SK-N-MC (cell line): ENCODE data around the gene TCF23.

Experiments used
- DNase-seq: peaks from one replicate; pipeline ENCODE4 v3.0.0-alpha.2; 2011; ENCODE audit warnings: low read depth, low spot score
- H3K27ac ChIP-seq: fragments of 200-600 bp; sonication (generic); 2 replicates; pipeline ENCODE4 v1.5.1; 2016; ENCODE audit warnings: mixed run types
- H3K36me3 ChIP-seq: fragments of 200-600 bp; sonication (generic); 2 replicates; pipeline ENCODE4 v1.6.1; 2017; ENCODE audit warnings: antibody characterized with exemption, low read length, mixed read lengths; ENCODE audit not compliant: insufficient read depth
- H3K4me3 ChIP-seq: fragments of 200-600 bp; sonication (generic); 2 replicates; pipeline ENCODE4 v1.5.1; 2016
- H3K9ac ChIP-seq: fragments of 200-600 bp; sonication (generic); 2 replicates; pipeline ENCODE4 v1.8.0; 2017; ENCODE audit warnings: mixed run types, mixed read lengths; ENCODE audit not compliant: insufficient read length
- H3K9me3 ChIP-seq: fragments of 200-600 bp; sonication (generic); 2 replicates; pipeline ENCODE4 v1.6.1; 2017; ENCODE audit warnings: low read depth, mild to moderate bottlenecking, antibody characterized with exemption, low read length, moderate library complexity, mixed read lengths
- EZH2 ChIP-seq: fragments of 200-600 bp; sonication (generic); IDR thresholded peaks from one replicate; pipeline ENCODE4 v1.6.1; 2017; ENCODE audit warnings: antibody characterized with exemption
- FOXP2 ChIP-seq: optimal IDR thresholded peaks from 2 replicates; pipeline ENCODE3; 2011; ENCODE audit warnings: mild to moderate bottlenecking, moderate library complexity; ENCODE audit not compliant: insufficient read depth; ENCODE audit errors: extremely low read length, control extremely low read depth
- POLR2AphosphoS5 ChIP-seq: IDR thresholded peaks from 2 replicates; pipeline ENCODE4 v1.6.1; 2012; ENCODE audit warnings: mild to moderate bottlenecking, low read depth, low read length, borderline replicate concordance

Gene TCF23

GRCh38 chr2:27134781-27135477 lies 13.9 kb upstream of the TCF23 start:
- TF ChIP-seq EZH2 (no peak), FOXP2 (peak; percentile 2)
- no peak for DNase-seq
- H3K36me3 ChIP-seq = peaks cover 35% of the 10 kb centered on the region
- peak overlapping the region; percentile 54; the same call in 1 of the 2 replicates for H3K27ac ChIP-seq
- H3K9ac ChIP-seq = no peak overlapping the region
- no peaks in the 10 kb centered on the region for H3K9me3 ChIP-seq
- peak overlapping the region; percentile 99 for H3K4me3 ChIP-seq

- Histone ChIP-seq H3K9me3 (no peaks in the 10 kb centered on the region), H3K9ac (no peak overlapping the region), H3K36me3 (peaks cover 29% of the 10 kb centered on the region), H3K27ac (no peak overlapping the region), H3K4me3 (no peak overlapping the region)
- DNase-seq = no peak
- TF ChIP-seq POLR2AphosphoS5 = no peak
- TF ChIP-seq EZH2 = no peak
- no peak for TF ChIP-seq FOXP2
Measured at GRCh38 chr2:27135478-27135955, 13.3 kb upstream of the TCF23 start.

DNA sequence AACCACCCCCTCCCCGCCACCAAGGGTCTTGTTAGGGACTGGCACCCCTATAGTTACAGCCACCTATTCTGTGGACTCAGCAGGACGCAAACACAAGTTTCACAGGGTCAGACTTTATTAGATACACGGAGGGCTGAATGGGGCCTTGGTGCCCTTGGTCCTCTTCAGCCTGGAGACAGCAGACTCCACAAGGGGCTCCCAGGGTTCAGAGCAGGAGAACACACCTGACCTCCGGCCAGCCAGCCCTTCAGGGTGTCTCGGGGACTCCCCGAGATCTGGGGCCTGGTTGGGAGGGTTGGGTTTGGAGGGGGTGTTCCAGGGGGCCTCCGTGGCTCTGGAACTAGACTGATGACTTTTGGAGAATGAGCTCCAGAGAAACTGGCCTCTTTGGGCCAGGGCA lies 12.1 kb upstream of the TCF23 start:
- Histone ChIP-seq H3K9me3 (no peaks in the 10 kb centered on the region), H3K27ac (no peak overlapping the region), H3K9ac (no peak overlapping the region), H3K4me3 (no peak overlapping the region), H3K36me3 (peaks cover 16% of the 10 kb centered on the region)
- no peak for TF ChIP-seq EZH2
- TF ChIP-seq POLR2AphosphoS5 = no peak
- TF ChIP-seq FOXP2 = no peak
- DNase-seq = no peak

DNA sequence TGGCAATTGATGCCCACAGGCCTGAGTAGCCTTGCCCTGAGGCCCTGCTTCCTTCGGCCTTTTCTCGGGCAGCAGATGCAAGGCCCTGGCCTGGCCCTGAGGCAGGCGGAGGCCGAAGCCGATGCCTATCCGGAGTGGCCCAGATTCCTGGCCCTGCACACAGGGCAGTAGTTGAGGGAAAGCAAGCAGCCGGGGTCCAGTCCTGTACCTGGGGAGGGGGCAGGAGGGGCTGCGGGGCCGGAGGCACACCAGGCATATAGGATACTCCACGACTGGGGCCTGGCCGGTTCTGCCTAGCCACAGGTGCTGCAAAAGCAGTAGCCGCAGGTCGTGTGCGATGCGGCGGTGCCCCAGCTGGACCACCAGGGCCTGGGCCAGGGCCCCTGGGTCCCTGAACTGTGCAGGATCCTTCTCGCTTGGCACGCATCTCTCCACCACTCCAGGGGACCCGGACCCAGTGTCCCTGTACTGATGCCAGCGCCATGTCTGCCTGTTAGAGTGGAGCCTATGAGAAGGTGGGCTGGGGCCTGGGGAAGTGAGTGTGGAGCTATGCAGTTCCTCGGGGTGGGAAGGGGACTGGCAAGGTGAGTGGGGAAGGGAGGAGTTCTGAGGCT lies 11.4 kb upstream of the TCF23 start:
- H3K27ac ChIP-seq = no peak overlapping the region
- no peak for DNase-seq
- H3K4me3 ChIP-seq = no peak overlapping the region
- H3K9ac ChIP-seq = no peak overlapping the region
- peaks cover 10% of the 10 kb centered on the region for H3K36me3 ChIP-seq
- TF ChIP-seq EZH2 (no peak), POLR2AphosphoS5 (no peak), FOXP2 (no peak)
- no peaks in the 10 kb centered on the region for H3K9me3 ChIP-seq

GRCh38 chr2:27138111-27138510 lies 10.7 kb upstream of the TCF23 start:
- no peak overlapping the region for H3K9ac ChIP-seq
- no peak for DNase-seq
- peaks cover 3% of the 10 kb centered on the region; the same call in 1 of the 2 replicates for H3K36me3 ChIP-seq
- H3K27ac ChIP-seq = no peak overlapping the region
- H3K4me3 ChIP-seq = no peak overlapping the region
- H3K9me3 ChIP-seq = no peaks in the 10 kb centered on the region
- TF ChIP-seq EZH2 = no peak
- TF ChIP-seq FOXP2 = no peak
- TF ChIP-seq POLR2AphosphoS5 = no peak

DNA sequence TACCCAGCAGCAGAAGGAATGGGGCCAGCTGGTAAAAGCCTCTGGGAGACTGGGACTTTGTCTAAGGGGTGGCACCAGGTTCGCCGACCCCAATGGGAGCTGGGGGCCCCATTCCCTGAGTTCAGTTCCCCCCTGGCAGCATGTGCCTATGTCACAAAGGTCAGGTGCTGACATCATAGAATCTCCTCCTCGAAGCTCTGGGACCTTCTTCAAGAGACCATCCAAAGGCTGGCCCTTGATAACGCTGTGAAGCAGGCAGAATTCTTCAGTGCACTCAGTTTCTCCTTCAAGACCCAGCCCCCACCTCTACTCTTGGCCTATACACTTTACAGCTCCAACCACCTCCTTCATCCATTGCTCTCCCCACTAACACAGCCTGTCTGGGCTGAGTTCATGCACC lies 9.5 kb upstream of the TCF23 start, which contains the start of gene PRR30:
Gene PRR30, minus strand, starts transcription at position 101 of the 400 bp plus-strand sequence. CDS start 1,081 bp downstream, outside the sequence.
- Histone ChIP-seq H3K9me3 (no peaks in the 10 kb centered on the region), H3K36me3 (no peaks in the 10 kb centered on the region), H3K4me3 (no peak within 1 kb of the TSS), H3K9ac (no peak within 1 kb of the TSS), H3K27ac (no peak within 1 kb of the TSS)
- TF ChIP-seq FOXP2 = no peak
- no peak for TF ChIP-seq POLR2AphosphoS5
- no peak for TF ChIP-seq EZH2
- DNase-seq = no peak

GRCh38 chr2:27143285-27143684 lies 5.5 kb upstream of the TCF23 start:
- H3K27ac ChIP-seq = no peak overlapping the region
- no peak for TF ChIP-seq EZH2
- no peak for TF ChIP-seq POLR2AphosphoS5
- no peak for TF ChIP-seq FOXP2
- H3K36me3 ChIP-seq = no peaks in the 10 kb centered on the region
- H3K4me3 ChIP-seq = no peak overlapping the region
- no peaks in the 10 kb centered on the region for H3K9me3 ChIP-seq
- no peak overlapping the region for H3K9ac ChIP-seq
- no peak for DNase-seq

GRCh38 chr2:27145682-27146081 lies 3.1 kb upstream of the TCF23 start:
- no peaks in the 10 kb centered on the region for H3K36me3 ChIP-seq
- no peaks in the 10 kb centered on the region for H3K9me3 ChIP-seq
- no peak for TF ChIP-seq FOXP2
- no peak overlapping the region for H3K27ac ChIP-seq
- no peak overlapping the region for H3K9ac ChIP-seq
- H3K4me3 ChIP-seq = no peak overlapping the region
- DNase-seq = no peak

DNA sequence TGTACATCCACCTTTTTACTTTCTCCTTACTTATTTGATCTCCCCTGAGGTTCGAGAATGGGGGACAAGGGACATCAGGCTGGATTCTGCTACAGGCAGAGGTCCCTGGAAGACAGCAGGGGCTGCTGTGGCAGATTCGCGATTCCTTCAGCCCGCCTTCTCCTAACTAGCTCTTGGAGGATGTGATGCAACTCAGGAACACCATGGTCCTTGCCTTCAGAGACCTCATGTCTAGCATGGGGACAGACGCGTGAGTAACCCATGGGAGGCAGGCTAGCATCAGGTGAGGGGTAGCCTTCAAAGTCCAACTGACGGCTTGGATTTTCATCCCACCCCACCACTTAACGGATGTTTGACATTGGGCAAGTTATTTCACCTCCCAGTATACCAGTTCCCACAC lies 869 bp upstream of the TCF23 start:
- Histone ChIP-seq H3K36me3 (no peaks in the 10 kb centered on the region), H3K27ac (no peak overlapping the region), H3K9ac (no peak overlapping the region), H3K9me3 (no peaks in the 10 kb centered on the region), H3K4me3 (no peak overlapping the region)
- TF ChIP-seq EZH2 (no peak), POLR2AphosphoS5 (no peak), FOXP2 (no peak)
- DNase-seq = no peak
